ENCODE results near the gene SEMA5A. TPM values are rescaled to one million over a fixed set of nuclear protein-coding genes. Genes with fewer than 3 reads are reported as not detected.

SEMA5A gene
- total RNA-seq, 1 donor from 2014 or later = 38.9 TPM

DNA sequence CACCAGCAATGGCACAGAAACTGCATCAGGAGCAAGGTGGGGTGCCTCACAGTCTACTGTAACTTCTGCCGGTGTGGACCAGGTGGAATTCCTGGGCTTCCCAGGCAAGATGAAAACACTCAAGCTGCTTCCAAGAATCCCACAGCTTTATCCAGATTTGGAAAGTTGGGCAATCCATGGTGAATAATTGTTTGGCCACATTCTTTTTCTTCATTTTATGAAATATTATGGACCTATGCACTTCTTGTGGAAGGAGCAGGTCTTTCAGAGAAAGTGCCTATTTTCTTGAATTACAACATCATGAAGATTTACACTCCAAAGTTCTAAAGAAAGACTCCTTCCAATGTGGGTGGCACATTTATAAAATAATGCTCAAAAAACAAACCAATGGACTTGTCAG lies 503.6 kb downstream of the SEMA5A start:
- no peaks in the 10 kb centered on the region for H3K27me3 ChIP-seq
- ATAC-seq = no peak
- DNase-seq = no peak
- H3K4me1 ChIP-seq = no peaks in the 10 kb centered on the region
- H3K36me3 ChIP-seq = no peaks in the 10 kb centered on the region
- TF ChIP-seq, protein P1, sequence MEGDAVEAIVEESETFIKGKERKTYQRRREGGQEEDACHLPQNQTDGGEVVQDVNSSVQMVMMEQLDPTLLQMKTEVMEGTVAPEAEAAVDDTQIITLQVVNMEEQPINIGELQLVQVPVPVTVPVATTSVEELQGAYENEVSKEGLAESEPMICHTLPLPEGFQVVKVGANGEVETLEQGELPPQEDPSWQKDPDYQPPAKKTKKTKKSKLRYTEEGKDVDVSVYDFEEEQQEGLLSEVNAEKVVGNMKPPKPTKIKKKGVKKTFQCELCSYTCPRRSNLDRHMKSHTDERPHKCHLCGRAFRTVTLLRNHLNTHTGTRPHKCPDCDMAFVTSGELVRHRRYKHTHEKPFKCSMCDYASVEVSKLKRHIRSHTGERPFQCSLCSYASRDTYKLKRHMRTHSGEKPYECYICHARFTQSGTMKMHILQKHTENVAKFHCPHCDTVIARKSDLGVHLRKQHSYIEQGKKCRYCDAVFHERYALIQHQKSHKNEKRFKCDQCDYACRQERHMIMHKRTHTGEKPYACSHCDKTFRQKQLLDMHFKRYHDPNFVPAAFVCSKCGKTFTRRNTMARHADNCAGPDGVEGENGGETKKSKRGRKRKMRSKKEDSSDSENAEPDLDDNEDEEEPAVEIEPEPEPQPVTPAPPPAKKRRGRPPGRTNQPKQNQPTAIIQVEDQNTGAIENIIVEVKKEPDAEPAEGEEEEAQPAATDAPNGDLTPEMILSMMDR (IDR thresholded peaks at IDR 0.05) = no peak
- no peak overlapping the region for H3K27ac ChIP-seq
- intact Hi-C loops (cut with DNase I) = no loop called here
- H3K4me3 ChIP-seq = no peak overlapping the region
- H3K9me3 ChIP-seq = no peaks in the 10 kb centered on the region

DNA sequence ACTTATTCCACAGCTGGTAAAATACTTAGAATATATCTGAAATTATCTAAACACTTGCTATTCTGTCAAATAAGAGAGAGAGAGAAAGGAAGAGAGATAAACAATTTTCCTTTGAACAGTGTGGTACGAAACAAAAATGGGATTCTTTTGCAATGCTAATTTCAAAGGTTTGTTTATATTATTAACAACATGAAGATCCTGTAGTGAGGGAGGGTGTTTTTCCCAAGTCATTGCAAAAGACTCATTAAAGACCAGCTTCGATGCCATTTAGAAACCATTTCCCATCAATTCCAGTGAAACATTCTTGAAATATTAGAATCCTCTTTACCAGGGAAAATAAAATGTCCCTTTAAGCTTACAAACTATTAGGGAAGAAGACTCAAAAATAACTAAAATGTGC lies 505.4 kb downstream of the SEMA5A start:
- no peak for DNase-seq

DNA sequence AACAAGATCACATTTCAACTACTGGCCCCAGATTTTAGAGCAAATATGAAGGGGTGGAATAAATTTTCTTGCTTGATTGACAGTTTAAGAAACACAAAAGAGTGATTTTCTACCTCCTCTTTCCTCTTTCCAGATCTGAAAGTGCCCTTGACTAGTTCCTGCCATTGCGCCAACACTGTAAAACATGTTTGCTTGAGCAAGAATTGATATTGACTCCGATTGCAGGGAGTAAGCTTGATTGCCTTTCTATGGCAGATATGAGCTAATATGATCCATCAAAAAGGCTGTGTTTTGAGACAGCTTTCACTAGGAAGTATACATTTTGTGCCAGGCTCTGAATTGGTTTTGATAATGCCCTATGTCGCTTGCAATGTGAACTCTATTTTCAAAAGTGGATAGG lies 508.8 kb downstream of the SEMA5A start:
- Histone ChIP-seq H3K27me3 (no peaks in the 10 kb centered on the region), H3K9me3 (no peaks in the 10 kb centered on the region), H3K4me1 (no peaks in the 10 kb centered on the region), H3K36me3 (no peaks in the 10 kb centered on the region), H3K4me3 (no peak overlapping the region), H3K27ac (no peak overlapping the region)
- DNase-seq = no peak
- TF ChIP-seq, protein P1 (IDR thresholded peaks at IDR 0.05) = no peak
- intact Hi-C loops (cut with DNase I) = no loop called here
- ATAC-seq = no peak

More for the DNA sequence above, 505.4 kb downstream of the SEMA5A start:
- ATAC-seq = no peak
- TF ChIP-seq, protein P1 (IDR thresholded peaks at IDR 0.05) = no peak
- no peak overlapping the region for H3K27ac ChIP-seq
- H3K4me1 ChIP-seq = no peaks in the 10 kb centered on the region
- no peak overlapping the region for H3K4me3 ChIP-seq
- H3K27me3 ChIP-seq = no peaks in the 10 kb centered on the region
- intact Hi-C loops (cut with DNase I) = no loop called here
- no peaks in the 10 kb centered on the region for H3K36me3 ChIP-seq
- no peaks in the 10 kb centered on the region for H3K9me3 ChIP-seq

- DNase-seq = no peak
- no peaks in the 10 kb centered on the region for H3K27me3 ChIP-seq
- TF ChIP-seq, protein P1 (IDR thresholded peaks at IDR 0.05) = no peak
- intact Hi-C loops (cut with DNase I) = no loop called here
- H3K4me1 ChIP-seq = no peaks in the 10 kb centered on the region
- no peaks in the 10 kb centered on the region for H3K9me3 ChIP-seq
- H3K36me3 ChIP-seq = no peaks in the 10 kb centered on the region
- ATAC-seq = no peak
- no peak overlapping the region for H3K27ac ChIP-seq
- H3K4me3 ChIP-seq = no peak overlapping the region
Measured at GRCh38 chr5:9035346-9035745, 510.5 kb downstream of the SEMA5A start.

DNA sequence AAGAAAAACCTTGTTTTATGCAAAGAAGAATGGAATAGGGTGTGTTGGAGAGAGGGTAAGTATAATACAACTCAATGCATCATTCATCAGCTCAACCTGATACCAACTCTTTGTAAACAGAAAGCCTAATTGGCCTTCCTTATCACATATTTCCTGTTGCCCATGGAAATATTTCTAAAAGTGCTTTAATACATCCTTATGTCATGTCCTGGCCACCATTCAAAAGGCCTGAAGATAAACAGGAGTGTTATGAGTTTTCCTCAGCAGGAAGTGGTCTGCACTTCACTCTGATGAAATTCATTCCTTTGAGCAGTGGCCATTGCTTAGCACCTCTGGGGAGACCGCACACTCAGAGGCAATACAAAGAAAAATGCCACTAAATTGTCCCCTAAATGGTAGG lies 511.2 kb downstream of the SEMA5A start:
- Histone ChIP-seq H3K27me3 (no peaks in the 10 kb centered on the region), H3K27ac (no peak overlapping the region), H3K4me1 (no peaks in the 10 kb centered on the region), H3K9me3 (no peaks in the 10 kb centered on the region), H3K36me3 (no peaks in the 10 kb centered on the region), H3K4me3 (no peak overlapping the region)
- DNase-seq (no peak), ATAC-seq (peak; percentile 43)
- TF ChIP-seq, protein P1 (IDR thresholded peaks at IDR 0.05) = no peak
- intact Hi-C loops (cut with DNase I) = no loop called here

DNA sequence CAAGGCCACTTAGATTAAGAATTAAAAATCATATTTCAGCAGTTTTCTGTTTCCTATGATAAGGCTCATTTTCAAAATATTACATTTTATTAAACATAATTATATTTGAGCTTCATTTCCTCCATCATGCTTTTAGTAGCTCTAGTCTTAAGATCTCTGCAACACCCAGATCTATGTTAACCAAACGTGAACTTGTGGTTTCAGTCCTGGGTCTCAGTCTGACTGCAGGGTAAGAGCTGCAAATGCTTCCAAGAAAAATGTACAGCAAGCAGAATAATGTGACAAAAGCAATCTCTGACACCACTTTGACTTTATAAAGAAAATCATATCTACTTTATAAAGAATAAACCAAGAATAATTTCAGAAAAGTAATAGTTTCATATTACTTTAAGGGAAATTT lies 512.4 kb downstream of the SEMA5A start:
- ATAC-seq = no peak
- no peak overlapping the region for H3K27ac ChIP-seq
- H3K4me1 ChIP-seq = no peaks in the 10 kb centered on the region
- no peaks in the 10 kb centered on the region for H3K27me3 ChIP-seq
- DNase-seq = no peak
- no peaks in the 10 kb centered on the region for H3K9me3 ChIP-seq
- TF ChIP-seq, protein P1 (IDR thresholded peaks at IDR 0.05) = no peak
- intact Hi-C loops (cut with DNase I) = no loop called here
- H3K4me3 ChIP-seq = no peak overlapping the region
- H3K36me3 ChIP-seq = no peaks in the 10 kb centered on the region
